SK-N-SH (cell line): ENCODE results near the gene PARD3B. TPM values are rescaled to one million over a fixed set of nuclear protein-coding genes. Genes with fewer than 3 reads are reported as not detected.

Experiments
- CTCF ChIA-PET: fragments of 300-600, 350-600 bp; formaldehyde crosslinking; extraction: SDS; loops from one replicate; lab custom pipeline; 2021; lab: Yijun Ruan, JAX
- POLR2A ChIA-PET: fragments of 350-600 bp; sonication (Branson Sonifier 250); formaldehyde crosslinking; extraction: SDS; loops from one replicate; lab custom pipeline; 2020; ENCODE audit warnings: antibody characterized with exemption, inconsistent platforms; lab: Yijun Ruan, JAX
- DNase-seq: peaks from one replicate; pipeline ENCODE4 v3.0.0; 2012
- H2AFZ ChIP-seq: fragments of 200-600 bp; sonication (generic); 2 replicates; pipeline ENCODE4 v1.8.1; 2016; ENCODE audit warnings: antibody characterized with exemption, mild to moderate bottlenecking, low read depth
- H3F3A ChIP-seq: fragments of 200-600 bp; sonication (generic); replicated peaks from 2 replicates; pipeline ENCODE3; 2016; ENCODE audit warnings: antibody characterized with exemption, mild to moderate bottlenecking; ENCODE audit not compliant: insufficient read depth
- H3K27ac ChIP-seq, 2 experiments: fragments of 200-500 bp in 1 of 2; fragments of 200-600 bp in 1 of 2; sonication (Bioruptor generic) in 1 of 2; sonication (generic), shearing (Covaris generic) in 1 of 2; 2 replicates each; pipeline versions ENCODE4 v1.5.1 to v1.6.1; 2014 to 2016; ENCODE audit warnings: low read depth in 2 of 2, inconsistent platforms in 1 of 2, low read length in 1 of 2, mild to moderate bottlenecking in 1 of 2, mixed read lengths in 1 of 2
- H3K27me3 ChIP-seq: fragments of 200-600 bp; sonication (generic), shearing (Covaris generic); 2 replicates; pipeline ENCODE4 v1.6.1; 2016; ENCODE audit warnings: mixed run types; ENCODE audit not compliant: insufficient read depth
- H3K36me3 ChIP-seq, 2 experiments: fragments of 200-500 bp in 1 of 2; fragments of 200-600 bp in 1 of 2; sonication (Bioruptor generic) in 1 of 2; sonication (generic) in 1 of 2; replicated peaks in 1 of 2; 2 replicates each; pipeline versions ENCODE3 to v1.5.1; 2014 to 2016; ENCODE audit warnings: low read length in 1 of 2, mild to moderate bottlenecking in 1 of 2; ENCODE audit not compliant: insufficient read depth in 2 of 2, control insufficient read depth in 1 of 2
- H3K4me1 ChIP-seq, 2 experiments: fragments of 200-500 bp in 1 of 2; fragments of 200-600 bp in 1 of 2; sonication (Bioruptor generic) in 1 of 2; sonication (generic), shearing (Covaris generic) in 1 of 2; 2 replicates each; pipeline versions ENCODE4 v1.5.1 to v1.6.1; 2014 to 2016; ENCODE audit warnings: low read depth in 1 of 2, low read length in 1 of 2, mixed run types in 1 of 2; ENCODE audit not compliant: insufficient read depth in 2 of 2, control insufficient read depth in 1 of 2
- H3K4me2 ChIP-seq: fragments of 200-600 bp; sonication (generic), shearing (Covaris generic); 2 replicates; pipeline ENCODE4 v1.6.1; 2017; ENCODE audit warnings: mixed run types
- H3K4me3 ChIP-seq, 2 experiments: fragments of 200-500 bp in 1 of 2; fragments of 200-600 bp in 1 of 2; sonication (Bioruptor generic) in 1 of 2; sonication (generic), shearing (Covaris generic) in 1 of 2; 2 replicates each; pipeline versions ENCODE4 v1.5.1 to v1.8.1; 2014 to 2016; ENCODE audit warnings: low read depth in 2 of 2, inconsistent platforms in 1 of 2, low read length in 1 of 2, mild to moderate bottlenecking in 1 of 2, mixed read lengths in 1 of 2, moderate library complexity in 1 of 2
- H3K79me2 ChIP-seq: fragments of 200-600 bp; sonication (generic); 2 replicates; pipeline ENCODE4 v1.8.1; 2017; ENCODE audit warnings: mild to moderate bottlenecking; ENCODE audit not compliant: insufficient read depth
- H3K9ac ChIP-seq: fragments of 200-600 bp; sonication (generic); 2 replicates; pipeline ENCODE4 v1.6.1; 2017; ENCODE audit warnings: mixed run types
- H3K9me2 ChIP-seq: fragments of 200-600 bp; sonication (generic); 2 replicates; pipeline ENCODE4 v1.6.1; 2017; ENCODE audit warnings: mixed run types
- H3K9me3 ChIP-seq: fragments of 200-600 bp; sonication (generic); 2 replicates; pipeline ENCODE4 v1.6.1; 2017; ENCODE audit warnings: mixed run types, mild to moderate bottlenecking, moderate library complexity
- H4K20me1 ChIP-seq: fragments of 200-600 bp; sonication (generic); 2 replicates; pipeline ENCODE4 v1.6.1; 2017; ENCODE audit warnings: mild to moderate bottlenecking, mixed run types; ENCODE audit not compliant: insufficient read depth
- FOSL2 ChIP-seq: IDR thresholded peaks from 2 replicates; pipeline ENCODE4 v1.4.0; 2012; ENCODE audit warnings: low read depth, mild to moderate bottlenecking, moderate library complexity, borderline replicate concordance
- FOXM1 ChIP-seq: IDR thresholded peaks from 2 replicates; pipeline ENCODE4 v1.4.0; 2012; ENCODE audit warnings: low read depth, mild to moderate bottlenecking
- GABPA ChIP-seq: IDR thresholded peaks from 2 replicates; pipeline ENCODE4 v1.4.0; 2012; ENCODE audit warnings: low read depth, mild to moderate bottlenecking
- GATA2 ChIP-seq: sonication (generic); formaldehyde crosslinking; IDR thresholded peaks from 2 replicates; pipeline ENCODE4 v1.5.0; 2020; ENCODE audit warnings: mild to moderate bottlenecking, missing genetic modification reagents
- JUND ChIP-seq: IDR thresholded peaks from 2 replicates; pipeline ENCODE4 v1.4.0; 2012
- MEF2A ChIP-seq: IDR thresholded peaks from 2 replicates; pipeline ENCODE4 v1.4.0; 2012; ENCODE audit warnings: low read depth, borderline replicate concordance
- POLR2AphosphoS5 ChIP-seq: IDR thresholded peaks from 2 replicates; pipeline ENCODE4 v1.6.1; 2012; ENCODE audit warnings: low read depth, low read length
- RAD21 ChIP-seq: IDR thresholded peaks from 2 replicates; pipeline ENCODE4 v1.6.1; 2012; ENCODE audit warnings: mild to moderate bottlenecking, low read length
- RCOR1 ChIP-seq: fragments of 150-350 bp; IDR thresholded peaks from 2 replicates; pipeline ENCODE4 v1.6.1; 2017; ENCODE audit warnings: antibody characterized with exemption, low read length
- RXRA ChIP-seq: IDR thresholded peaks from 2 replicates; pipeline ENCODE4 v1.4.0; 2012; ENCODE audit warnings: low read depth, mild to moderate bottlenecking, borderline replicate concordance
- SIN3A ChIP-seq: IDR thresholded peaks from 2 replicates; pipeline ENCODE4 v1.6.1; 2012; ENCODE audit warnings: low read depth, mild to moderate bottlenecking, low read length, moderate library complexity, borderline replicate concordance
- TCF12 ChIP-seq: IDR thresholded peaks from 2 replicates; pipeline ENCODE4 v1.4.0; 2012
- YY1 ChIP-seq: IDR thresholded peaks from 2 replicates; pipeline ENCODE4 v1.4.0; 2012; ENCODE audit warnings: low read depth, mild to moderate bottlenecking
- polyA plus RNA-seq, 3 experiments: library from polyadenylated mRNA; depleted of rRNA; stranded (reverse); fragments of >200 nt; gene quantifications; 2 replicates each; pipeline ENCODE4 v1.2.3, GENCODE V29; 2012
- TF ChIP-seq, protein P1 (sequence below): IDR thresholded peaks from 2 replicates; pipeline ENCODE4 v1.4.0; 2012; ENCODE audit warnings: low read depth, borderline replicate concordance
- TF ChIP-seq, protein P2 (sequence below): IDR thresholded peaks from 2 replicates; pipeline ENCODE4; 2012
- TF ChIP-seq, protein P3 (sequence below): IDR thresholded peaks from 2 replicates; pipeline ENCODE4 v1.6.1; 2012; ENCODE audit warnings: mild to moderate bottlenecking, low read depth, low read length, moderate library complexity
- TF ChIP-seq, protein P4 (sequence below): IDR thresholded peaks from 2 replicates; pipeline ENCODE4 v1.4.0; 2012; ENCODE audit warnings: low read depth
- TF ChIP-seq, protein P5 (sequence below): fragments of 150-350 bp; IDR thresholded peaks from 2 replicates; pipeline ENCODE4 v1.6.1; 2016; ENCODE audit warnings: mild to moderate bottlenecking, low read depth, low read length
- TF ChIP-seq, protein P6 (sequence below): fragments of 200-600 bp; sonication (generic); IDR thresholded peaks from 2 replicates; pipeline ENCODE4 v1.6.1; 2017; ENCODE audit warnings: antibody characterized with exemption, mild to moderate bottlenecking, moderate library complexity

The PARD3B gene
- polyA plus RNA-seq, 1 of the 3 experiments (the other 2 are of a cell fraction) = 0.87 TPM

DNA sequence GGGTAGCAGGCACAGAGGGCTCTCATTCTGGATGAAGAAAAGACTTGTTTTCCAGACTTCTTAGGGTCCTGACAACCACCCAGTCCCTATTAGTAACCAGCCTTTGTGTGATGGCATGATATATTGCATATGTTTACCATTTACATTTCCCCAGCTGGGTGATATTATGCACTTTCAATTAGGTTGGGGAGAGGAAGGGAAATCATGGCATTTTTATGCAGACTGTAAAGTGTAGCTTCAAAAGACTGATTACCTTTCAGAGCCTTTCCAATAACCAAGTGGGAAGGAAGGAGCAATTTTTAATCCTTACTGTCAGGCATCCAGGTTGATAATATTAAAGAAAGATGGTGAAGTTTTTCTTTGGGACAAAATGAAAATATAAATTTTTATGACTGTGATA is 896.2 kb downstream of the PARD3B start:
- H3K4me1 ChIP-seq = no peaks in the 10 kb centered on the region; a peak in 2 of 4 replicates
- H3K4me2 ChIP-seq = no peak overlapping the region
- no peaks in the 10 kb centered on the region for H3K27me3 ChIP-seq
- no peaks in the 10 kb centered on the region for H4K20me1 ChIP-seq
- no peak overlapping the region for H3K9ac ChIP-seq
- no peak overlapping the region for H3K27ac ChIP-seq
- no peak for DNase-seq
- no peaks in the 10 kb centered on the region for H3F3A ChIP-seq
- no peaks in the 10 kb centered on the region for H3K79me2 ChIP-seq
- no peak for TF ChIP-seq MEF2A
- no peak for TF ChIP-seq SIN3A
- TF ChIP-seq GABPA = no peak
- TF ChIP-seq RCOR1 = no peak
- no peak for TF ChIP-seq FOSL2
- CTCF ChIA-PET = no interaction called here
- H3K9me3 ChIP-seq = no peaks in the 10 kb centered on the region
- no peak overlapping the region for H3K4me3 ChIP-seq
- H3K9me2 ChIP-seq = no peaks in the 10 kb centered on the region
- POLR2A ChIA-PET = no interaction called here
- H2AFZ ChIP-seq = no peak overlapping the region
- H3K36me3 ChIP-seq = no peaks in the 10 kb centered on the region

DNA sequence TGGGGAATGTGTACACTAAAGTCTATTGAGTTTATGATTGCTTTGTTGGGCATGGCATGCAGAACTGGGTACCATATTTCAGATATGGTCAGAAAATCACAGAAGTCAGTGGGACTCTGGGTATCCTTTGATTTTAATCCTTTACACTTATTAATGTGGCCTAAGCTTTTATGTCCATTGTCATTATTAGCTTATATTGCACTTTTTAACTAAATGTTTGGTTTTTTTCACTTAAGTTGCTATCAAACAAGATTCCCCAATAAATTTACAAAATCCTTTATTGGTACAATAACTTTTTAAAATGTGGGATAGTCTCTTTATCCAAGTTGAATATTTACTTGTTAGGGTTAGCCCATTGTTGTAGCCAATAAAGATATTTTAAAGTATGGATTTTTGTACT is 902.9 kb downstream of the PARD3B start:
- Histone ChIP-seq H3K36me3 (no peaks in the 10 kb centered on the region), H3K79me2 (no peaks in the 10 kb centered on the region), H3K27ac (no peak overlapping the region), H3K9me3 (no peaks in the 10 kb centered on the region), H3K4me1 (peaks cover 0 to 5% of the 10 kb centered on the region in 2 experiments; a peak in 2 of 4 replicates), H3F3A (no peaks in the 10 kb centered on the region), H3K4me2 (no peak overlapping the region), H3K27me3 (no peaks in the 10 kb centered on the region), H3K4me3 (no peak overlapping the region), H3K9me2 (no peaks in the 10 kb centered on the region), H2AFZ (no peak overlapping the region), H3K9ac (no peak overlapping the region), H4K20me1 (no peaks in the 10 kb centered on the region)
- no peak for DNase-seq
- CTCF ChIA-PET = interaction anchor here (1.6 kb wide), 1 partner anchor 227 kb away, joined by 6 read pairs; no protein-coding TSS in a partner anchor
- POLR2A ChIA-PET = no interaction called here
- TF ChIP-seq, protein P1, sequence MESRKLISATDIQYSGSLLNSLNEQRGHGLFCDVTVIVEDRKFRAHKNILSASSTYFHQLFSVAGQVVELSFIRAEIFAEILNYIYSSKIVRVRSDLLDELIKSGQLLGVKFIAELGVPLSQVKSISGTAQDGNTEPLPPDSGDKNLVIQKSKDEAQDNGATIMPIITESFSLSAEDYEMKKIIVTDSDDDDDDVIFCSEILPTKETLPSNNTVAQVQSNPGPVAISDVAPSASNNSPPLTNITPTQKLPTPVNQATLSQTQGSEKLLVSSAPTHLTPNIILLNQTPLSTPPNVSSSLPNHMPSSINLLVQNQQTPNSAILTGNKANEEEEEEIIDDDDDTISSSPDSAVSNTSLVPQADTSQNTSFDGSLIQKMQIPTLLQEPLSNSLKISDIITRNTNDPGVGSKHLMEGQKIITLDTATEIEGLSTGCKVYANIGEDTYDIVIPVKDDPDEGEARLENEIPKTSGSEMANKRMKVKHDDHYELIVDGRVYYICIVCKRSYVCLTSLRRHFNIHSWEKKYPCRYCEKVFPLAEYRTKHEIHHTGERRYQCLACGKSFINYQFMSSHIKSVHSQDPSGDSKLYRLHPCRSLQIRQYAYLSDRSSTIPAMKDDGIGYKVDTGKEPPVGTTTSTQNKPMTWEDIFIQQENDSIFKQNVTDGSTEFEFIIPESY = no peak
- TF ChIP-seq GATA2 (CRISPR knock-in tag) = no peak
- no peak for TF ChIP-seq RAD21
- TF ChIP-seq, protein P2, sequence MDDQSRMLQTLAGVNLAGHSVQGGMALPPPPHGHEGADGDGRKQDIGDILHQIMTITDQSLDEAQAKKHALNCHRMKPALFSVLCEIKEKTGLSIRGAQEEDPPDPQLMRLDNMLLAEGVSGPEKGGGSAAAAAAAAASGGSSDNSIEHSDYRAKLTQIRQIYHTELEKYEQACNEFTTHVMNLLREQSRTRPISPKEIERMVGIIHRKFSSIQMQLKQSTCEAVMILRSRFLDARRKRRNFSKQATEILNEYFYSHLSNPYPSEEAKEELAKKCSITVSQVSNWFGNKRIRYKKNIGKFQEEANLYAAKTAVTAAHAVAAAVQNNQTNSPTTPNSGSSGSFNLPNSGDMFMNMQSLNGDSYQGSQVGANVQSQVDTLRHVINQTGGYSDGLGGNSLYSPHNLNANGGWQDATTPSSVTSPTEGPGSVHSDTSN = no peak
- TF ChIP-seq, protein P3, sequence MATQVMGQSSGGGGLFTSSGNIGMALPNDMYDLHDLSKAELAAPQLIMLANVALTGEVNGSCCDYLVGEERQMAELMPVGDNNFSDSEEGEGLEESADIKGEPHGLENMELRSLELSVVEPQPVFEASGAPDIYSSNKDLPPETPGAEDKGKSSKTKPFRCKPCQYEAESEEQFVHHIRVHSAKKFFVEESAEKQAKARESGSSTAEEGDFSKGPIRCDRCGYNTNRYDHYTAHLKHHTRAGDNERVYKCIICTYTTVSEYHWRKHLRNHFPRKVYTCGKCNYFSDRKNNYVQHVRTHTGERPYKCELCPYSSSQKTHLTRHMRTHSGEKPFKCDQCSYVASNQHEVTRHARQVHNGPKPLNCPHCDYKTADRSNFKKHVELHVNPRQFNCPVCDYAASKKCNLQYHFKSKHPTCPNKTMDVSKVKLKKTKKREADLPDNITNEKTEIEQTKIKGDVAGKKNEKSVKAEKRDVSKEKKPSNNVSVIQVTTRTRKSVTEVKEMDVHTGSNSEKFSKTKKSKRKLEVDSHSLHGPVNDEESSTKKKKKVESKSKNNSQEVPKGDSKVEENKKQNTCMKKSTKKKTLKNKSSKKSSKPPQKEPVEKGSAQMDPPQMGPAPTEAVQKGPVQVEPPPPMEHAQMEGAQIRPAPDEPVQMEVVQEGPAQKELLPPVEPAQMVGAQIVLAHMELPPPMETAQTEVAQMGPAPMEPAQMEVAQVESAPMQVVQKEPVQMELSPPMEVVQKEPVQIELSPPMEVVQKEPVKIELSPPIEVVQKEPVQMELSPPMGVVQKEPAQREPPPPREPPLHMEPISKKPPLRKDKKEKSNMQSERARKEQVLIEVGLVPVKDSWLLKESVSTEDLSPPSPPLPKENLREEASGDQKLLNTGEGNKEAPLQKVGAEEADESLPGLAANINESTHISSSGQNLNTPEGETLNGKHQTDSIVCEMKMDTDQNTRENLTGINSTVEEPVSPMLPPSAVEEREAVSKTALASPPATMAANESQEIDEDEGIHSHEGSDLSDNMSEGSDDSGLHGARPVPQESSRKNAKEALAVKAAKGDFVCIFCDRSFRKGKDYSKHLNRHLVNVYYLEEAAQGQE = no peak
- no peak for TF ChIP-seq TCF12
- TF ChIP-seq GABPA = no peak
- TF ChIP-seq, protein P4, sequence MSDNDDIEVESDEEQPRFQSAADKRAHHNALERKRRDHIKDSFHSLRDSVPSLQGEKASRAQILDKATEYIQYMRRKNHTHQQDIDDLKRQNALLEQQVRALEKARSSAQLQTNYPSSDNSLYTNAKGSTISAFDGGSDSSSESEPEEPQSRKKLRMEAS = no peak
- TF ChIP-seq YY1 = no peak
- TF ChIP-seq FOXM1 = no peak
- no peak for TF ChIP-seq RXRA
- no peak for TF ChIP-seq JUND
- TF ChIP-seq, protein P5, sequence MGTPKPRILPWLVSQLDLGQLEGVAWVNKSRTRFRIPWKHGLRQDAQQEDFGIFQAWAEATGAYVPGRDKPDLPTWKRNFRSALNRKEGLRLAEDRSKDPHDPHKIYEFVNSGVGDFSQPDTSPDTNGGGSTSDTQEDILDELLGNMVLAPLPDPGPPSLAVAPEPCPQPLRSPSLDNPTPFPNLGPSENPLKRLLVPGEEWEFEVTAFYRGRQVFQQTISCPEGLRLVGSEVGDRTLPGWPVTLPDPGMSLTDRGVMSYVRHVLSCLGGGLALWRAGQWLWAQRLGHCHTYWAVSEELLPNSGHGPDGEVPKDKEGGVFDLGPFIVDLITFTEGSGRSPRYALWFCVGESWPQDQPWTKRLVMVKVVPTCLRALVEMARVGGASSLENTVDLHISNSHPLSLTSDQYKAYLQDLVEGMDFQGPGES = no peak
- TF ChIP-seq, protein P6, sequence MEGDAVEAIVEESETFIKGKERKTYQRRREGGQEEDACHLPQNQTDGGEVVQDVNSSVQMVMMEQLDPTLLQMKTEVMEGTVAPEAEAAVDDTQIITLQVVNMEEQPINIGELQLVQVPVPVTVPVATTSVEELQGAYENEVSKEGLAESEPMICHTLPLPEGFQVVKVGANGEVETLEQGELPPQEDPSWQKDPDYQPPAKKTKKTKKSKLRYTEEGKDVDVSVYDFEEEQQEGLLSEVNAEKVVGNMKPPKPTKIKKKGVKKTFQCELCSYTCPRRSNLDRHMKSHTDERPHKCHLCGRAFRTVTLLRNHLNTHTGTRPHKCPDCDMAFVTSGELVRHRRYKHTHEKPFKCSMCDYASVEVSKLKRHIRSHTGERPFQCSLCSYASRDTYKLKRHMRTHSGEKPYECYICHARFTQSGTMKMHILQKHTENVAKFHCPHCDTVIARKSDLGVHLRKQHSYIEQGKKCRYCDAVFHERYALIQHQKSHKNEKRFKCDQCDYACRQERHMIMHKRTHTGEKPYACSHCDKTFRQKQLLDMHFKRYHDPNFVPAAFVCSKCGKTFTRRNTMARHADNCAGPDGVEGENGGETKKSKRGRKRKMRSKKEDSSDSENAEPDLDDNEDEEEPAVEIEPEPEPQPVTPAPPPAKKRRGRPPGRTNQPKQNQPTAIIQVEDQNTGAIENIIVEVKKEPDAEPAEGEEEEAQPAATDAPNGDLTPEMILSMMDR = no peak
- no peak for TF ChIP-seq POLR2AphosphoS5
